ENCODE measurements around the gene ZNF212.
"Not testable (repeated sequence)": the region's sequence is repeated elsewhere in the genome, so short reads cannot be mapped to it uniquely, and the experiment has no call there.

Gene ZNF212

DNA sequence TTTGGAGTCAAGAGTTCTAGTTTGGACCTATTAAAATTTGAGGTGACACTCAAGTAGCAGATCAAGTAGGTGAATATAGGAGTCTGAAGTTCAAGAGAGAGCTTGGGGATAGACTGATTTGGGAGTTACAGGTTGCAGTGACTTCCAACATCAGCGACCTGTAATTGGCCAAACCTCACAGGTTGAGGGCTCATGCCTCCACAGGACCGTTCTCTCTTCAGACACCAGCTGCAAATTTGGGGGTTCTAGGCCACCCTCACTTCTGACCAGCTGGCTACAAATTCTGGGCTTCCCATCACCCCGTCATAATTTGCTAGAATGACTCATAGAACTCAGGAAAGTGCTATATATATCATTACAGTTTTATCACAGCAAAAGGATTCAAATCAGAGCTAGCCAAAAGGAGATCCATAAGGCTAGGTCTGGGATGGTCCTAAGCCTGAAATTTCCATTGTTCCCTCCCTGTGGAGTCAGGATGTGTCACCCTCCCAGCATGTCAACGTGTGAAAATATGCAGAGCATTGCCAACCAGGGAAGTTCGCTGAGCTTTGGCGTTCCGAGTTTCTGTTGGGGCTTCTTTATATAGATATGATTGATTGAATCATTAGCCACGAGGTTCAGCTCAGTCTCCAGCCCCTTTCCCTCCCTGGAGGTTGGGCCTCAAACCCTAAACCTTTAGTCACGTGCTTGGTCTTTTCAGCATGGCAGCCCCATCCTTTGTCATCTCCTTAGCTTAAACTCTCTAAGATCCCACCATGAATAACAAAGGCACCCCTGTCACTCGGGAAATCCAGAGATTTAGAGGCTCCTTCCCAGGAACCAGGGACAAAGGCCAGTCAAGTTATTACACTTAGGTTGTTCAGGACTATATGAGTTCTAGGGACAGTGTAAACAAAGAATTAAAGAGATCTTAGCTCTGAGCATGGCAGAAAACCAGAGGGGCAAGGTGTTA, 20.7 kb upstream of the ZNF212 start:
- FAIRE-seq (no peak), DNase-seq (ENCODE audit: insufficient read length, low spot score) (no peak)

GRCh38 chr7:149220534-149220933, 18.9 kb upstream of the ZNF212 start:
- no peak for DNase-seq (ENCODE audit: insufficient read length, low spot score)
- FAIRE-seq = no peak

- no peak for FAIRE-seq
- no peak for DNase-seq (ENCODE audit: insufficient read length, low spot score)
Measured at GRCh38 chr7:149223176-149223575, 16.3 kb upstream of the ZNF212 start.

DNA sequence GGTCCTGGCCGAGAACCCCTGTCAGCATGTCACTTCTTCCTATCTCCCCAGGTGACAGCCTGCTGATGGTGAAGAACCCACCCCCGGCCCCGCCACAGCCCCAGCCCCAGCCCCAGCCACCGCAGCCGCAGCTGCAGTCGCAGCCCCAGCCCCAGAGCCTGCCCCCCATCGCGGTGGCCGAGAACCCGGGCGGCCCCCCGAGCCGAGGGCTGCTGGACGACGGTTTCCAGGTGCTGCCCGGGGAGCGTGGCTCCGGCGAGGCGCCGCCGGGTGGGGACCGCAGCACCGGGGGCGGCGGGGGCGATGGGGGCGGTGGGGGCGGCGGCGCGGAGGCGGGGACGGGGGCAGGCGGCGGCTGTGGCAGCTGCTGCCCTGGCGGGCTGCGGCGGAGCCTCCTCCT, 15.7 kb upstream of the ZNF212 start:
- FAIRE-seq = no peak

GRCh38 chr7:149224352-149224751, 15.1 kb upstream of the ZNF212 start:
- FAIRE-seq = no peak
- DNase-seq (ENCODE audit: insufficient read length, low spot score) = no peak

More for the DNA sequence above, 15.7 kb upstream of the ZNF212 start:
- no peak for DNase-seq (ENCODE audit: insufficient read length, low spot score)

DNA sequence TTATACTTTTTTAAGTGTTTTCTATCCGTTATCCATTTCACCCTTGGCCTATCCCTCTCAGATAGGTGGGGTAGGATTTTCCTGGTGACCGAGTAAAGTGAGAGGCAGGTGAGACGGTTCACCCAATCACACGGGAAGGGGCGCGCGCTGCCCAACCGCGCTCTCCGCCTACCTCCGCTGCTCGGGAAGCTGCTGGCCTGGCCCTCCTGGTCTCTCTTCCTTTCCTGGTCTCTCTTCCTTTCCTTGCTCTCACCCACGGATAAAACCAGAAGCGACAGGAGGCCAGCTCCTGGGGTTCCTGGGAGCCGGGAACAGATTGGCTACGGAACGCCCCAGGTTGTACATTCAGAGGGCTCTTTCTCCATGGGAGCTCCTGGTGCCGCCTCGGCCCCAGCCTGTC, 14.3 kb upstream of the ZNF212 start:
- FAIRE-seq (no peak), DNase-seq (ENCODE audit: insufficient read length, low spot score) (no peak)

- no peak for FAIRE-seq
- no peak for DNase-seq (ENCODE audit: insufficient read length, low spot score)
Measured at GRCh38 chr7:149225656-149226055, 13.8 kb upstream of the ZNF212 start.

DNA sequence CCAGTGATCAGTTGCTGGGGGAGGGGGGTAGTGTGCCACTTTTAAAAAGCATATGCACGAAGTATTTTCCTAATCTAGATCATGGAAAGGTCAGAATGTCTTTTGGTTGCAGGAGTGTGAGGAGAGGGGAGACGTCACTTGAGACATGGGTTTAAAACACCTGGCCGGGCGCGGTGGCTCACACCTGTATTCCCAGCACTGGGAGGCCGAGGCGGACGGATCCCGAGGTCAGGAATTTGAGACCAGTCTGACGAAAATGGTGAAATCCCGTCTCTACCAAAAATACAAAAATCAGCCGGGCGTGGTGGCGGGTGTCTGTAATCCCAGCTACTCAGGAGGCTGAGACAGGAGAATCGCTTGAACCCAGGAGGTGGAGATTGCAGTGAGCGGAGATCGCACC, 13.1 kb upstream of the ZNF212 start:
- not testable (repeated sequence) for DNase-seq (ENCODE audit: insufficient read length, low spot score); FAIRE-seq

DNA sequence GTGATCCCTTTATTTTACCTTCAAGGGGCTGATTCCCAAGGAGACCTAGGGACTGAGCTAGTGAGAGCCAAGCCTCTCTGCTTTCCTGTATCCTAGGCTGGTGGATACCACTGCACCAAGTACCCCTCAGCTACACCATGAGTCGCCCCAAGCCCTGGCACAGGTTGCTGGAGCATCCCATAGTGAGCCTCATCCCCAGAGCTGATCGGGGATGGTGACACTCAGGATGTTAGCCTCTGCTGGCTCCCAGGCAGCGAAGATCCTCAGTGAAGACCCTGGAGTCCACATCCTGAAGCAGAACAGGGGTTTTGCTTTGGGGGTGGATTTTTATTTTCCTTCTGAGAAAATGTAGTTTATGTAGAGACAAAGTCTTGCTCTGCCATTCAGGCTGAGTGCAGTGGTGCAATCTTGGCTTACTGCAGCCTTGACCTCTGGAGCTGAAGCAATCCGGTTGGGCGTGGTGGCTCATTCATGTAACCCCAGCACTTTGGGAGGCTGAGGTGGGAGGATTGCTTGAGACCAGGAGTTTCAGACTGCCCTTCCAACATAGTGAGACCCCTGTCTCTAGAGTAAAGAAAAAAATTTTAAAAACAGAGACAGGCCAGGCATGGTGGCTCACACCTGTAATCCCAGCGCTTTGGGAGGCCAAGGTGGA, 12.5 kb upstream of the ZNF212 start:
- no peak for DNase-seq (ENCODE audit: insufficient read length, low spot score)
- FAIRE-seq = no peak

- FAIRE-seq = no peak
- no peak for DNase-seq (ENCODE audit: insufficient read length, low spot score)
Measured at GRCh38 chr7:149228831-149229471, 10.5 kb upstream of the ZNF212 start.

DNA sequence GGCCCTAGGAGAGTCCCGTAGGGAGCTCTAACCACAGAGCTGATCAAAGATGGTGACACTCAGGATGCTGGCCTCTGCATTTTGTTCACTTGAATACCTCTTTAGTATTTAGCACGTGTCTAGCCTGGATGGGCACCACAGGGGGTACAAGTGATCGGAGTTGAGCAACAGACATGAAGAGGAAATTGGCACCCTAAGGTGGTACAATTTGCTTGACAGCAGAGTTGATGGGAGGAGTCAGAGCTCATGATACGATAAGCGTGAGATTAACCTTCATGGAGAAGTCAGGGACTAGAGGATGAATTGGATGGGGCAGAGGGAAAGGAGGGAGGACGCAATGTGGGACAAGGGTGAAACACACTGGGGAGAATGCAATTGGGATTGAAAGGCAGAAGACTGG, 9.9 kb upstream of the ZNF212 start:
- no peak for FAIRE-seq
- DNase-seq (ENCODE audit: insufficient read length, low spot score) = no peak

GRCh38 chr7:149232362-149232761, 7.1 kb upstream of the ZNF212 start:
- FAIRE-seq (no peak), DNase-seq (ENCODE audit: insufficient read length, low spot score) (no peak)

GRCh38 chr7:149233655-149234204, 5.7 kb upstream of the ZNF212 start:
- not testable (repeated sequence) for FAIRE-seq; DNase-seq (ENCODE audit: insufficient read length, low spot score)

- no peak for FAIRE-seq
- no peak for DNase-seq (ENCODE audit: insufficient read length, low spot score)
Measured at GRCh38 chr7:149237502-149237901, 1.9 kb upstream of the ZNF212 start.

DNA sequence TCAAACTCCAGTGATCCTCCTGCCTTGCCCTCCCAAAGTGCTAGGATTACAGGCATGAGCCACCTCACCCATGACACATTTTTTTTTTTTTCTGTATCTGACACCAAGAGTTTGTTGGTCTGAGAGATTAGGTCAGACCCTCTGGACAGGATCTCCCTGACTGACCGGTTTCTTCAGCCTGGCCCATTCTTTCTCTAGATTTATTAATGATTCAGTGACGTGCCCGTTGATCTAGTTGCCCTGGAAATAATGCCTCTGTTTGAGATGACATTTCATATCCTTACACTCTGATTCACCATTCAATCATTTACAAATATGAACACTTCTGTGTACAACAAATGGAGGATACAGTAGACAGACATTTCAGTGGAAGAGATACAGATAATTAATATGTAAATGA, 1.4 kb upstream of the ZNF212 start:
- FAIRE-seq = no peak

GRCh38 chr7:149240637-149241036, 1.2 kb downstream of the ZNF212 start:
- DNase-seq (ENCODE audit: insufficient read length, low spot score) (no peak), FAIRE-seq (no peak)

More for the DNA sequence above, 1.4 kb upstream of the ZNF212 start:
- no peak for DNase-seq (ENCODE audit: insufficient read length, low spot score)

DNA sequence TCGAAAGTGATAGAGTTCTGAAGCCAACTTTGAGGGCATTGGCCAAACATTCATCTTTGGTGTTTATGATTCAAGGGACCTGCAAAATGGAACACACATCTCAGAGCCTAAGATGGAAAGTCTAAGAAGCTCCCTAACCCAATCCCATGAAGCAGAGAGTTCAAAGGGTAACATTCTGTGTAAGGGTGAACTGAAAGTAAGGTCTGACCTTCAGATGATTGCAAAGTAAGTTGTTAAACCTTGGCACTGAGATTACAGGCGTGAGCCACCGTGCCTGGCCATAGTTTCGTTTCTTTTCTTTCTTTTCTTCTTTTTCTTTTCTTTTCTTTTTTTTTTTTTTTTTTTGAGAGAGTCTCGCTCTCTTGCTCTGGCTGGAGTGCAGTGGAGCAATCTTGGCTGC, 2.2 kb downstream of the ZNF212 start:
- no peak for DNase-seq (ENCODE audit: insufficient read length, low spot score)
- FAIRE-seq = no peak

DNA sequence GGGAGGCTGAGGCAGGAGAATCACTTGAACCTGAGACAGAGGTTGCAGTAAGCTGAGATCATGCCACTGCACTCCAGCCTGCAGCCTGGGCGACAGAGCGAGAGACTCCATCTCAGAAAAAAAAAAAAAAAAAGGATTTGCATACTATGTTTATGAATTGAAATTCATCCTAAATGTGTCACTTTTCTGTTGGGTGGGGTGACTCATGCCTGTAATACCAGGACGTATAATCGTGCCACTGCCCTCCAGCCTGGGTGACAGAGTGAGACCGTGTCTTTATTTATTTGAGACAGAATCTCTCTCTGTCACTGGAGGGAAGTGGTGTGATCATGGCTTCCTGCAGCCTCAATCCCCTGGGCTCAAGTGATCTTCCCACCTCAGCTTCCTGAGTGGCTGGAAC, 5.8 kb downstream of the ZNF212 start:
- FAIRE-seq (no peak), DNase-seq (ENCODE audit: insufficient read length, low spot score) (no peak)

- FAIRE-seq = no peak
Measured at GRCh38 chr7:149245744-149246143, 6.3 kb downstream of the ZNF212 start.

GRCh38 chr7:149248777-149249176, 9.3 kb downstream of the ZNF212 start:
- peak; percentile 74 for FAIRE-seq
- DNase-seq (ENCODE audit: insufficient read length, low spot score) = no peak

More at GRCh38 chr7:149245744-149246143, 6.3 kb downstream of the ZNF212 start:
- DNase-seq (ENCODE audit: insufficient read length, low spot score) = no peak

DNA sequence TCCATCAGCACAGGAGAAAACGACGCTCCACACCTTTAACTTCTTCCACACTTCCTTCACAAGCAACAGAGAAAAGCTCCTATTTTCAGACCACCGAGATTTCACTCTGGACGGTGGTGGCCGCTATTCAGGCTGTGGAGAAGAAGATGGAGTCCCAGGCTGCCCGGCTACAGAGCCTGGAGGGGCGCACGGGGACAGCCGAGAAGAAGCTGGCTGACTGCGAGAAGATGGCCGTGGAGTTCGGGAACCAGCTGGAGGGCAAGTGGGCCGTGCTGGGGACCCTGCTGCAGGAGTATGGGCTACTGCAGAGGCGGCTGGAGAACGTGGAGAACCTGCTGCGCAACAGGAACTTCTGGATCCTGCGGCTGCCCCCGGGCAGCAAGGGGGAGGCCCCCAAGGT, 10.7 kb downstream of the ZNF212 start:
- not testable (repeated sequence) for FAIRE-seq; DNase-seq (ENCODE audit: insufficient read length, low spot score)

All from GM19239 (cell line).